H1 (cell line): Measurements from ENCODE around the gene DDX41. TPM values are rescaled to one million over a fixed set of nuclear protein-coding genes. Genes with fewer than 3 reads are reported as not detected.

Experiments
- NRF1 ChIP-seq: IDR thresholded peaks from 2 replicates; pipeline ENCODE4 v1.6.1; 2011; ENCODE audit warnings: mild to moderate bottlenecking, low read depth, low read length, improper control_type of control experiment
- polyA plus RNA-seq, 7 experiments: library from polyadenylated mRNA; depleted of rRNA in 3 of 7; stranded (reverse) in 5 of 7; unstranded in 2 of 7; fragments of >200 nt in 5 of 7; fragments of 200-250 nt in 2 of 7; gene quantifications; 1 replicate in 5 of 7; 2 replicates in 1 of 7; 4 replicates in 1 of 7; pipeline versions ENCODE4 v1.2.1 to v1.2.3, GENCODE V29; 2011 to 2013; ENCODE audit warnings: missing spikeins in 2 of 7, mixed read lengths in 2 of 7
- total RNA-seq: library from RNA; stranded (reverse); fragmentation: NEBNext Ultra II Directional; extraction: Animal tissue kit (Norgen Biotek cat#: 25700); gene quantifications from 2 replicates; pipeline ENCODE4 v1.2.1, GENCODE V29; 2021
- TF ChIP-seq, protein P1 (sequence below): IDR thresholded peaks from 2 replicates; pipeline ENCODE4 v1.6.1; 2012; ENCODE audit warnings: inconsistent platforms

The DDX41 gene
- total and polyA plus RNA-seq, 2 of the 8 experiments (the other 6 are each of a cell fraction or from before 2014, with no cell fraction given): 102 to 135 TPM

DNA sequence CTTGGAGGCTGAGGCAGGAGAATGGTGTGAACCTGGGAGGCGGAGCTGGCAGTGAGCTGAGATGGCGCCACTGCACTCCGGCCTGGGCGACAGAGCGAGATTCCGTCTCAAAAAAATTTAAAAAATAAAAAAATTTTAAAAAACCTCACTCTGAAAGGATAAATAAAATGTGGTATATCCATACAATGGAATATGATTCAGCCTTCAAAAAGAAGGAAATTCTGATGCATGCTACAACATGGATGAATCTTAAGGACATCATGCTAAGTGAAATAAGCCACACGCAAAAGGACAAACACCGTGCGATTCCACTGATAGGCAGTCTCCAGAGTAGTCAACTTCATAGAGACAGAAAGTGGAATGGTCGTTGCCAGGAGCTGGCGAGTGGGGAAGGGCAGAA is 51.7 kb downstream of the DDX41 start (continued):
- TF ChIP-seq, protein P1, sequence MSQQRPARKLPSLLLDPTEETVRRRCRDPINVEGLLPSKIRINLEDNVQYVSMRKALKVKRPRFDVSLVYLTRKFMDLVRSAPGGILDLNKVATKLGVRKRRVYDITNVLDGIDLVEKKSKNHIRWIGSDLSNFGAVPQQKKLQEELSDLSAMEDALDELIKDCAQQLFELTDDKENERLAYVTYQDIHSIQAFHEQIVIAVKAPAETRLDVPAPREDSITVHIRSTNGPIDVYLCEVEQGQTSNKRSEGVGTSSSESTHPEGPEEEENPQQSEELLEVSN: no peak
- no peak for TF ChIP-seq NRF1
